Central memory CD4-positive, alpha-beta T cell (primary cell): Measurements from ENCODE around the gene IGF2BP3.

ENCODE experiments used
- DNase-seq: peaks from one replicate; pipeline ENCODE4 v3.0.0; 2022

The IGF2BP3 gene

GRCh38 chr7:23471106-23471859, 992 bp upstream of the IGF2BP3 start:
- DNase-seq = no peak

DNA sequence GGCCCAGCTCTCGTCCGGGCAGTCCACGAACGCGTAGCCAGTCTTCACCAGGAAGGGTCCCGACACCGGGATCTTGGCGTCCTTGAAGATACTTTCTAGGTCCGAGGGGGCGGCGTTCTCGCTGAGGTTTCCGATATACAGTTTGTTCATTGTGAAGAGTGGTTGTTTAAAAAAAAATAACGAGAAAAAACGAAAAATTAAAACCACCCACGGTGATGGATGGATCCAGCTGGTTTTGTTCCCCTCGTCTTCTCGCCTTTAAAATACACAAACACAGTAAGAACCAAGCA, 385 bp downstream of the IGF2BP3 start:
- no peak for DNase-seq

DNA sequence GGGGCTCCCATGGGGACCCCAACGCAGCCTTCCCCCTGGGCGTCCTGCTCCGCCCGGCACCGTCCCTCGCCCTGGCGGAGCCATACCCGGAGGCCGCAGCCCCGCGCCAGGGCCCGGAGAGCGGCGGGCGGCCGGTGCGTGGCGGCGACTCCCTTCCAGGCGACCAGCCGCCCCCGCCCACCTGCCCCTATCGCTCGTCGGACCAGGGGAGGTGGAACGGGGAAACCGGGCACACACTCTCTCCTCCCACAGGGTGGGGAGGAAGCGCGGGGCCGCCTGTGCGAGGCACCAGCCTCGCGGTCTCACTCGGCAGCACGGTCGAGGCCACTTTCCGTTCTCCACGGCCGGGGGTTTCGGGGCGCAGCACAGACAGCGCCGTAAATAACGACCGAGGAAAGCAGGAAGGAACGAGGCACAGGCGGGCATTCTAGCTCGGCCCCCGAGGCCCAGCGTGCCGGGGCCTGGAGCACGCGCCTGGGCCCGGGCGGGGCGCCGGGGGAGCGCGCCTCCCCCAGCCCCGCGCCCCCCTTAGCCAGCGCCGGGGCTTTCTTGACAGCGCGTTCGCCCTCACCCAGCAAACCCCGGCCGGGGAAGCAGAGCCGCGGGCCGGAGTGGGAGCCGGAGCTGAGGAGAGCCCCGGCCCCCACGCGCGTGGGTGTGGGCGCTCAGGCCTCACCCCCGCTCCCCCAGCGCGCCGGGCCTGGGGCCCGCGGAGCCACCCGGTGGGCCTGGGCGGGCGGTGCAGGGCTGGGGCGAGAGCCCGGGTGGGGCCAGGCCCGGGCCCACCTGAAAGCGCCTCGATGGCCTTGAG, 936 bp downstream of the IGF2BP3 start:
- DNase-seq = no peak

GRCh38 chr7:23468526-23469149, 1.7 kb downstream of the IGF2BP3 start:
- no peak for DNase-seq

DNA sequence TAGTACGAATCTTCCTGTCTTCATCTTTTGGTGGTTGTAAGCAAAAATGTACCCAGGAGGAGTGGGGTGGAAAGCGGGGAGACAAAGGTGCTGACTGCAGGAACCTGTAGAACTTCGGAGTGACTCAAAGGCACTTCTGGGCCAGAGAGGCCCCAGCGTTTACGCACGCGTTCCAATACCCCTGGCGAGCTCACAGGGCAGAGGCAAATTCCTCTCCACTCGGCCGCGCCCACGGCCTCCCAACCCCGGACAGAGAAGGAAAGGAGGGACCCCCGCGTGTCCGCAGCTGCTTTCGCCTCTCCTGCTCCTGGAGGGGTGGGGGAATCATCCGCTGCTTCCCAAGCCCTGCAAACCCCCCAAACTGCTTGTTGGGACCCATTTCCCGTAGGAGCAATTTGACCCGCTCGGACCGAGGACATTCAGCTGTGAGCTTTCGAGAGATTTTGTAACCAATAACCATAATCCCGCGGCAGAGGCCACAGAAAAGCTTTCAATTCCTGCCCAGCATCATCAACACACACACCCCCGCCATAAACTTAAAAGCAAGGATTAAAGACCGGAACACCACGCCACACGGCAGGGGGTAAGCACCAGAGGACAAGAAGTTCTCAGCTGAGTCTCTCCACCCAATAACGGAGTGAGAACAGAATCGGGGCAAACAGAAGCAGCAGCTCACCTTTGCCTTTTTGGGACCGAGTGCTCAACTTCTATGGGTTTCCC, 2.3 kb downstream of the IGF2BP3 start:
- DNase-seq = no peak

DNA sequence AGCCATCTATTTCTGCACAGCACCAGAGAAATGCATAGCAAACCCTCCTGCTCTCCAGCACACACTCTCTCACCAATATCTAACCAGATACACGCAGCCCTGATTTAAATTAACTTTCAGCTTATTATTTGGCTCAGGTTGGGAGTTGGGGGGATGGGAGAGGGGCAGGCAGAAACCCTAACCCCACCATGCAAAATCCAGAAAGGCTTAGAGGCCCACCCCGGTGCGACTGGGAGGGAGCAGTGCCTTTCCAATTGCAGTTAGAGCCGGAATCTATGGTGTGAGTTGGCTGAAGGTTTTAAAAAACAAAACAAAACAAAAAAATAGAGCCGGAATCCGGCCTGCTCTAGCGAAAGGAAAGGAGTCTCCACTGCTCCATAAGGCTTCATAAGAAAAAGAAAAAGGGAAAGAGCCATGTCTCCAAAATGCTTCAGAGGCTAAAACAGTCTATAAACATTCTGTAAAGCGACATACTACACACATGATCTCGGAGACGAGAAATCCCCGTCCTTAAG, 2.9 kb downstream of the IGF2BP3 start:
- no peak for DNase-seq

- no peak for DNase-seq
These were observed 7.4 kb downstream of the IGF2BP3 start for GRCh38 chr7:23462846-23463245.

DNA sequence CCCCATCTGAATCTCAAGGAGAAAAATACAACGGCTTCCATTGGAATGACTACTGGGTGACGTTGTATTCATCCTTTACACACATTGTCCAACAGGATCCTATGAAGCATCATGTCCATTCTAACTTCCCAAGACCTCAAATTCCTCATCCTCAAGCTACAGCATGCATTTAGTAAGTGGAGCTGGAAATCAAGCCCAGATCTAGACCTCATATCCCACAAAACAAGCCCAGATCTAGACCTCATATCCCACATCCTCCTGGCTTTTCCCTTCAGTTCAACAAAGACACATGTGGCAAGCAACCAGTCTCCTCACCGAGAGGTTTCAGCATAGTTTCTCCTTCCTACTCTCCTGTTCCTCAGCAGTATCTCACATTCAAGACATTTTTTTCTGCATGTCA, 12.2 kb downstream of the IGF2BP3 start:
- no peak for DNase-seq

- DNase-seq = no peak
These were observed 14.2 kb downstream of the IGF2BP3 start for GRCh38 chr7:23456093-23456492.

DNA sequence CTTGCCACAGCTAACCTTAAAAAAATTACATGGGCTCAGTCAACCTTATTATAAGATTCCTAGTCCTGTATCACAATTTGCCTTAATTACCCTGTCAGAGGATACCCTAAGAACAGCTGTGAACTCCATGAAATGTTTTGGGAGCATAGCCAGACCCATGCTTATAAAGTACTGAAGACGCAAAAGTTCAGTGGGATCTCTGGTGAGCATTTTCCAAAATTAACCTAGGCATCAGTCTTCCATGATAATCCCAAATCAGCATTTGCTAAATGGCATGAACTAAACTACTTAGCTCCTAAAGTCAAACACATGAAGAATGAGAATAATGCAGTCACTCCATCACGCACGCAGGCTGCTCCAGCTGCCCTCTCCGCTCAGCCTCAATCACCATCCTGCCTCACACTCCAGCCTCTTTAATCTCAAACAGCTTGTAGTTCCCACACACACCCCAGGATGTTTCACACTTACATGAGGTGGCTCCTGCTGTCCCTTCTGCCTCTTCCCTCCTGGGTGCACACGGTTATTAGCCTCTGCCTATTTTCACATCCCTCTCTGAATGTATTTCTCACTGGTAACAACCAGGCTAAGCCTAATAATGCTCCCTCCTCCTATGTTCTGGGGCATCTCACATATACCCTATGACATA, 15.3 kb downstream of the IGF2BP3 start:
- DNase-seq = no peak

DNA sequence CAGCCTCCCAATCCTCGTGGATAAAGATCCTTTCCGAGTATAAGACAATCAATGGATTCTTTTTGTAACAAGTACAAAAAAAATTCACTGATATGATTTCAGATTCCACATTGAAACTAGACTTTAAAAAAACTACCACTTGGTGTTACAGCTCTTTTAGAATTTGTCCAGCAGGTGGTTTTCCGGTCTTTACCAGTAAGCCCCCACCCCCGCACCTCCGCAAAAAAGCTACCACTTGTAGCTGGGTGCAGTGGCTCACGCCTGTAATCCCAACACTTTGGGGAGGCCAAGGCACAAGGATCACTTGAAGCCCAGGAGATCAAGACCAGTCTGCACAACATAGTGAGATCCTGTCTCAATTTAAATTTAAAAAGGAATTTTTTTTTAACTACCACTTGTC, 19.8 kb downstream of the IGF2BP3 start:
- no peak for DNase-seq

DNA sequence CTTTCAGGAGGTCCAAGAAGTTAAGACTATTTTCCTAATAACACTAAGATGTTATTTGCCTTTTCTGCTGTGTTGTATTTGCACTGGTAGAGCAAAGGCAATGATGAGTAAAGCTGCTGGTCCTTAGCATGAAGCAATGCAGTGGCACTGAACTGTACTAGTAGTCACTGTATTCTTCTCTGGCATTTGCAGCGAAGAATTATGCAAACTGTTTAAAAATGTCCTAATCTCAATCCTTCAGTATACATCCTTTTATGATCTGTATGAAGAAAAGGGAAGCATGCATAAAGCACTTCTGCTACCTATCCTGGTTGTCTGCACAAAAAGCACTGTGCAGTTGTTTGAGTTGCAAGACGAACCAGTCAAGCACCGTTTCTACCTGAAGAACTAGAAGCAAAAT, 20.4 kb downstream of the IGF2BP3 start:
- DNase-seq = no peak

- DNase-seq = no peak
These were observed 25.0 kb downstream of the IGF2BP3 start for GRCh38 chr7:23445326-23445725.

DNA sequence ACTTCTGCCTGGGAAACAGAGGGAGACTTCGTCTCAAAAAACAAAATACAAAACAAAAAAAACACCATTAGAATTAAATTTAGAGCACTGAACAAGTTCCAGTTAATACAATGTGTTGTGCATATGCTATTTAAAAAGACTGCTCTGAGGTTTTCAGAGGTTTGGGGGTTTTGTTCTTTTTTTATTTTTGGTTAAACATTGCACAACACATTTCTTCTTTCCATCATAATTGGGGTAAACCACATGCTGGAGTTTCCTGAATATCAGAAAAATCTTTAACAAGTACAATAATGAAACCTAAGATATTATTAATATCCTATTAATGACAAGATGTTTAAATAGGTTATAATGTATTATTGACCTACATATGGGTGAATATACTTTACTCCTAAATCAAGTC, 26.3 kb downstream of the IGF2BP3 start:
- DNase-seq = no peak

GRCh38 chr7:23438171-23438570, 32.1 kb downstream of the IGF2BP3 start:
- no peak for DNase-seq

GRCh38 chr7:23434147-23434917, 36.0 kb downstream of the IGF2BP3 start:
- DNase-seq = no peak

- no peak for DNase-seq
These were observed 38.5 kb downstream of the IGF2BP3 start for GRCh38 chr7:23431702-23432199.

- no peak for DNase-seq
These were observed 39.4 kb downstream of the IGF2BP3 start for GRCh38 chr7:23430893-23431259.

DNA sequence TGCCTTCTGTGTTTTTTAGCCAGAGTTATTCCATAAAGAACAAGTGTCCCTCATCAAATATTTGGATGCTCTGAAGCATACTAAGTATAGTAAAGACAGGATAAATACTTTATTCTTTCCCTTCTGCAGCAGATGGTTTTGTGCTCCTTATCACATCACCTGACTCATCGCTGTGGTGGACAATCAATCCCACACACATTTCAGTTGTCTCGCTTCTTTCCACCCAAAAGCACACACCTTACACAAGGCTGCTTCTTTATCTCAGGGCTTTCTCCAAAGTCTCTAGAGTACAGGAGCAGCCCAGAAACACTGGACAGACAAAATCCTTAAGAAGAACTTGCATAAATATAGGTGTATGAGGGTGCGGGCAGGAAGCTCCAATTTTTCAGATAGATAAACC, 43.4 kb downstream of the IGF2BP3 start:
- DNase-seq = no peak

DNA sequence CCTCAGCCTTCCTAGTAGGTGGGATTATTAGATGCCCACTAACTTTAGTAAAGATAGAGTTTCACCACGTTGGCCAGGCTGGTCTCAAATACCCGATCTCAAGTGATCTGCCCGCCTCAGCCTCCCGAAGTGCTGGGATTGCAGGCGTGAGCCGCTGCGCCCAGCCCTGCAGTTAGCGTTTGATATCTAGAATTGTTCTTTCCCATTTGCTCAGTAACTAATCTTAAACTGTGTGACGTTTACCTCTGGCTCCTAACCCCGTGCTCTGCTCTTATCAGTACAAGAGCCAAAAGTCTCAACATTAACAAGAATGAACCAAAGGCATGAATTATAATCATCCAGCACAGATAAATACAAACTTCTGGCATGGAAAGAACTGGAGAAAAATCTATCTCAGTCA, 47.4 kb downstream of the IGF2BP3 start:
- no peak for DNase-seq

- no peak for DNase-seq
These were observed 47.9 kb downstream of the IGF2BP3 start for GRCh38 chr7:23422384-23422783.

DNA sequence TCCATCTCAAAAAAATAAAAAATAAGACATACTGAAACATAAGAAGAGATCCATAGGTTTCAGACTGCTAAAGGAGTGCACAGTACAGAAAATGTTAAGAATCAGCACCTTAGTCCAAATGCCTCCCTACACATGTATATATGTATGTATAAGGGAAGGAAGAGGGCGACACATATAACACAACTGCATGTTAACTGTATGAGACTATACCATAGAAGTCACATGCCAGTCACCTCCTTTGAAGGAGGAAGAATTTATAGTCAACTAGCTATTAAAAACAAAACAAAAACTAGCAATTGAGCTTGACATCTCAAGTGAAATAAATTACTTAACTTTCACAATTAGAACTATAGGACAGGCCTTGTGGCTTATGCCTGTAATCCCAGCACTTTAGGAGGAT, 50.4 kb downstream of the IGF2BP3 start:
- no peak for DNase-seq
